Regular cardiac myocyte (primary cell): ENCODE results near the gene CHP1. TPM values are rescaled to one million over a fixed set of nuclear protein-coding genes. Genes with fewer than 3 reads are reported as not detected.

Source experiments
- total RNA-seq: library from RNA; depleted of rRNA; stranded (reverse); fragments of >200 nt; gene quantifications from 2 replicates; pipeline ENCODE4 v1.2.3, GENCODE V29; 2014

The CHP1 gene
- total RNA-seq, result 77.6 and 79.2 TPM in 2 replicates

GRCh38 chr15:41230650-41231421 is at the start of gene CHP1, which contains the start of gene EXD1:
Gene CHP1 (plus strand): TSS chr15:41231268. CDS start chr15:41231383, 115 bp downstream.
Gene EXD1 (minus strand): TSS chr15:41230757. CDS start chr15:41226575, 4,182 bp downstream.

Other genes with a start within 250 kb of the CHP1 start
- gene INO80, start 115.0 kb upstream of the CHP1 start, total RNA-seq, result 27.6 and 30.9 TPM in 2 replicates
- gene EXD1, start 511 bp upstream of the CHP1 start, total RNA-seq, result under 0.01 TPM in 1 of 2 replicates, not detected in the other
- 2.3 and 14.6 TPM in 2 replicates for gene OIP5, start 101.3 kb downstream of the CHP1 start, total RNA-seq
- gene NUSAP1, start 101.6 kb downstream of the CHP1 start, total RNA-seq, result 16.3 and 71.5 TPM in 2 replicates
- gene NDUFAF1, start 171.2 kb downstream of the CHP1 start, total RNA-seq, result 31.3 and 38.5 TPM in 2 replicates
- 10.7 and 18.4 TPM in 2 replicates for gene RTF1, start 185.8 kb downstream of the CHP1 start, total RNA-seq